HG02759 (cell line): ENCODE results near the gene DLX2.
"Not testable (repeated sequence)": the region's sequence is repeated elsewhere in the genome, so short reads cannot be mapped to it uniquely, and the experiment has no call there.

Experiments used
- ATAC-seq: cut with Tn5 transposase; IDR thresholded peaks from one replicate; pipeline ENCODE4 v1.9.1; 2021; ENCODE audit warnings: mild to moderate bottlenecking, moderate library complexity; ENCODE audit not compliant: unreplicated experiment

Gene DLX2

DNA sequence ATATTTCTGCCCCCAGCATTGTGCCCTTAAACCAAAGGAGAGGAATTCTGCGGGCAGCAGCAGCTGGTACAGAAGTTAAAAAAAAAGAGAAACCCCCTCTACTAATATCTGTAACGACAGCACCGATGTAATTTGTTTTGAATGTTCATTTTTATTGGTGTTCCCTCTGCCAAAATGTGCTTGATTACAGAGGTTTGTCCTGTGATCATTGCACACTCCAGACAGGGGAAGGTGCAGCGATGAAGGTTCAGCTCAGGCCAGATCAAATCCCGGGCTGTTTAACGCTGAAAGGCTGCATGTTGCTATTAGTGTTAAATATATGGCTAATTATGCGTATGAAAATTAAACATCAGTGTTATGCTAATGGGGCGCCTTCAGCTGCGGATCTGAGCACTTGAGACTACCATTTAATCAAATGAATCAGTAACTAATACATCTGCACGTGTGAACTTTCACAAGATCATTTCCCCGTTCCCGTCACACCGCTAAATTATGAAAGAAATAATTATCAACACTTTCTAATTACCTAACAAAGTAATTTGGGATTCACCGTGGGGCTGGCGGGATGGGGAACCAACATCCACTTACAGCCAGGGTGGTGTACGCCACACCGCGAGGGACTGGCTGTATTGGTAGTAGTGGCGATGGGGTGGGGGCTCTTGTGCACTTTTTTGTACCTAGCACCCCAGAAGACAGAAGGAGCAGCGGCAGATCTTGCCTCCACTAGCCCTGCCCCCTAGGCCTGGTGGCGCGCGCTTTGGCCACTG, 18.9 kb downstream of the DLX2 start:
- no peak for ATAC-seq

DNA sequence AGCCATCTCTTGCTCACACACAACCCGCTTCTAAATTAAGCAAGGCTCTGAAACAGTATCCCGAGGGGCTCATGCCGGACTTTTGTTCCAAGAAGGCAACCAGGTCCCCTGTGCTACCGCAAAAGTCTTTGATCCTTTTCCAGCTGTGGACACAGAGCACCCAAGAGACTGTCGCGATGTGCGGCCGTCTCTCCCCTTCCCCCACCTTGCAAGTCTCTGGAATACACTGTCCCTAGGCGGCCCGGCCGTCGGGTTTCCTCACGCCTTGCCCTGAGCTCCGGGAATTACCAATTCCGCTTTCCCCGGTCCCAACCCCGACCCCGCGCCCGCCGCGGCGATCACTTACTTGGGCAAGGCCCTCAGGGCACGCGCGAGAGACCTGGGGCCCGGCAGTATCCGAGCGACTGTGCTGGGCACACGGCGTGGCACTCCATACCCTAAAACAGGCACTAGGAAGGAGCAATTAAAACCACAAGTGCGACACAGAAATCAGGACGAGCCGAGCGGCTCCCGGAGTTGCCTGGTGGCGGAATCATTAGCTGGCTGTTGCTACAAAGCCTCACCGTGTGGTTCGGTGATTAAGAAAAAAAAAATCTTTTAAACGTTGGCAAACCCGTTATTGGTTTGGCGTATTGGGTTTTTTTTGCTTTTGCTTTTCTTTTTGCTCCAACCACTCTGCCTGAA, 19.6 kb downstream of the DLX2 start:
- no peak for ATAC-seq

DNA sequence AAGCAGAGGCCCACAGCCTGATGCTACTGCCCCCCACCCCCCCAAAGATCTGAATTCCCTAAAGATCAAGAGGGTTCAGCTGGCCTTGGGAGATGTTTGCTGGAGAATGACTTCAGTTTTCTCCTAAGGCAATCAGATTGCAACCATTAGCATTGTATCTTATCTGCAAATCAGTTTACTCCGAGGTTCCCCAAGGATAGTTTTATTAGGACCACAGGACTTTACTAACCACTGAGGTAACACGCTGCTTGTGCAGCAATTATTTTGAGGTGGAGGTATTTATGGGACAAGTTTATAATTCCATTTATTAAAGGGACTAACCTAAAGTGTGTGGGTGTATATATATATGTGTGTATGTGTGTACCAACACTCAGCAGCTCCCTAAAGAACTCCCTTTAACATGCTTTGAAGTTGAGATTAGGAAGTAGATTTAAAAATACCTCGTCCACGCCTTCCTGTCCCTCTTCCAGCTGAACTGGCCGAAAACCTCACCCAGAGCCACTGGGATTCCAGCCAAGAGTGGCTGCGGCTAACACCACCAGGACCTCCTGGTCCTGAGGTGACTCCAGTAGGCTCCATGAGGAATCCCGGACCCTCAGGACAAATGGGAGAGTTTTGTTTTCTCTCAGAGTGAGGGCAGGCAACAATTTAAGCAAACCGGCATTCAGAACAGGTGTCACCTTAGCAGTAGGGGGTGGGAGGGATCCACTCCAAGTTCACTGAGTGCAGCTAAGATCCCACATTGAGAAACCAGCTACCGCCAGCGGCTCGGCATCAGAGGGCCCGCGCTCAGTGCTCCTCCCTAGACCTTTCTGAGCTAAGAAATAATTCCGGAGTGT, 20.4 kb downstream of the DLX2 start:
- ATAC-seq = no peak

DNA sequence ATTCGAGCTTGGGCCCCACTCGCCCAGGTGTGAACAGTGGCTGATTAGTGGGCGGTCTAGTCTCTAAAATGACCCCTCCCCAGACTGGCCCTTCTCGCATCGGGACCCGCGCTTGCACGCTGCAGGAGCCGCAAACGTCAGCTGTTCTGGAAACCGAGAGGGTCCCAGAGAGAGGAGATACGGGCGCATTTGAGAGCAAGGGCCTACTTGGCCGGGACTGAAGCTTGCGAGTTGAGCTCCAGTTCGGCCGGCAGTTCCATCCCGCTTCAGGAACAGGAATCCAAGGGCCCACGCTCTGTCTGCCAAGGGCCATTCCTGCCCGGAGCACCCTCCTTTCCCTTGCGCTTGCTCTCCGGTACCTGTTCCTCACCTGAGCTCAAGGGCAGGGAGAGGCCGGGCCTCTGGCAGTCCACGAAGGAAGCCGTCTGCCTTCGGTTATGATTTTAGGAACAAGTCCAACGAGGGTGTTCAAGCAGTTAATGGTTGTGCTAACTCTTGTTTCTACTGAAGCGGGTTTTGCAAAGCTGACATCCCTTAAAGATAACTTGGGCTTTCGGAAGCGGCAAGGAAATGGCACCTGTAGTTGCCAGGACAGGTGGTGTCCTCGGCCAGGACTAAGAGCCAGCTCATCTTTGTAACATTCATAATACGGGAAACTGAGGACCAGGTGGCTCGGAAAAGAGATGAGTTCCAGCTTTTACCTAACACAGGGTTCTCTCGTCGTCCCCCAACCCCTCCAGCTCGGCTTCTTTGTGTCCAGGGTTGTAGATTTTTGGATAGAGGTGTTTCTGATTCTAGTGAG, 21.3 kb downstream of the DLX2 start:
- ATAC-seq = no peak

DNA sequence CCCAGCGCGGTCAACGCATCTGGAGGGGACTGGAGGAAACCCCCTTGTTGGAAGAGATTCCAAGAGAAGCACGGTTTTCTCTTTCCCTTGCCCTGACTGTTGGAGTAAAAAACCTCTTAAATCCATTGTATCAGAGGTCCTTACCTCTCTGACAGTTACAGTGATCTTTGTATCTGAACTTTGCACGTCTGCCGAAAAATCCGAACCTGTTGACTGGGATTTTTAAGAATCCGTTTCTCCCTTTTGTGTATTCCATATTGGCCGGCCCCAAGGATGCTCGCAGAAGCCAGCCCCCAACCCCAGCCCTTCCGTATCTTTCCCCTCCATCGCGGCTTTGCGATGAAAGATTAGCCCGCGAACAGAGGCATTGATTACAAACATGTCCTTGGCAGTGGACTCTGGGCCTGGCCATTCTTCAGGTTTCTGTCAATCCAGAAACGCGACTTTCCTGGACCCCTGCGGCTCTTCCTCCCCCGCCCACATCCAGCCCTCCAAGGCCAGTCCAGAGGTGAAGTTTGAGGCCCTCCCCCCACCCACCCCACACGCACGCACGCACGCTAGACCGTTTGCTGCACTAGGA, 22.0 kb downstream of the DLX2 start:
- ATAC-seq = no peak

DNA sequence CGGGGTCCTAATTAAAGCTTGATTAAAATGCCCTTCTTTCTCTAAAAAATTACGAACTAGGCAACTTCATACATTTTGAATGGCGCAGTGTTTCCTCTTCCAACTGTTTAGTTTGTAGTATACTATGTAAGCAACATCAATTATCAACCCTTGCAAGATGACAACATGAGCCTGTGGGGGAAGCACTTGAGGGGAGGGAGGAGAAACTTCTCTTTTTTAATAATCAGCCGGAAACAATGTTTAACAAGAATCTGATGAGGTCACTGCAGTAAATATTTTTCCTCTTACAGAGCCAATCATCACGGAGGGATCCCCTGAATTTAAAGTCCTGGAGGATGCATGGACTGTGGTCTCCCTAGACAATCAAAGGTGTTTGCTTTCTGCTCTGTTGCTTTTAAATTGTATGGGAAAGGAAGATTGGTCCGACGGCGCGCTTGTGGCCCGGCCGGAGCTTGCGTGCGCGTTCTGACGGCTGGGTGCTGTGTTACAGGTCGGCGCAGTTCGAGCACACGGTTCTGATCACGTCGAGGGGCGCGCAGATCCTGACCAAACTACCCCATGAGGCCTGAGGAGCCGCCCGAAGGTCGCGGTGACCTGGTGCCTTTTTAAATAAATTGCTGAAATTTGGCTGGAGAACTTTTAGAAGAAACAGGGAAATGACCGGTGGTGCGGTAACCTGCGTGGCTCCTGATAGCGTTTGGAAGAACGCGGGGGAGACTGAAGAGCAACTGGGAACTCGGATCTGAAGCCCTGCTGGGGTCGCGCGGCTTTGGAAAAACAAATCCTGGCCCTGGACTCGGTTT, 22.7 kb downstream of the DLX2 start:
- no peak for ATAC-seq

DNA sequence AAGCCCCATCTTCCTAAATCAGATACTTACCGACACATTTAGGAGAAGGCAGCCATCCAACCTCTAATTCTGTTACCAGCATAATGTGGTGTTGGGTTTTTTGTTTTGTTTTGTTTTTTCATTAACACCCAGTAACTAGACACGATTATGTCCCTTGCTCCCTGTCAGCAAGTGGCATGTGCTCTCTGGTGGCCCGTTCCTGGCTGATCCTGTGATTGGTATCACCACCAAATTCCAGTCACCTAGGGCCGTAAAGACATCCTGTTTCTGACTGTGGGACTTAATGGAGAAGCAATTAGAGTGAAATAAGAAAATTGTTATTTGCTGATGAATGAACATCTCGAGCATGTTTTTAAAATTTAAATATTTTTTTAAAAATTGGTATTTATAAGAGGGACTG, 23.3 kb downstream of the DLX2 start:
- no peak for ATAC-seq

DNA sequence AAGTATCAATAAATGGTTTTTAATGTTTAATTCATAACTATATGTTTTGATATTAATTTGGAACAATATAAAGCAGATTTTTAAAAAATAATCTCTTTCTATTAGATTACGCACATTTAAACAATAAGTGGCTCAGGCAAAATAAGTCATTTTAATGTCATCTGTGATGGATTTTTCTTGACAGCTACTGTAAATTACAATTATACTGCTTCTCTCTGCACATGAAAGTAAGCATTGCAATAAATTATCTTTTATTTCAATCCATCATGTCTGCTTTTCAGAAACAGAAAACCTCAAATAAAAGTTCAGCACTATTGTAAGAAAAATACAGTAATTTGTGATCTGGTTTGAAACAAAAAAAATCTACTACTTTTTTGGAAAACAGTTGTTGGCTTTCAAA, 28.4 kb downstream of the DLX2 start:
- no peak for ATAC-seq

DNA sequence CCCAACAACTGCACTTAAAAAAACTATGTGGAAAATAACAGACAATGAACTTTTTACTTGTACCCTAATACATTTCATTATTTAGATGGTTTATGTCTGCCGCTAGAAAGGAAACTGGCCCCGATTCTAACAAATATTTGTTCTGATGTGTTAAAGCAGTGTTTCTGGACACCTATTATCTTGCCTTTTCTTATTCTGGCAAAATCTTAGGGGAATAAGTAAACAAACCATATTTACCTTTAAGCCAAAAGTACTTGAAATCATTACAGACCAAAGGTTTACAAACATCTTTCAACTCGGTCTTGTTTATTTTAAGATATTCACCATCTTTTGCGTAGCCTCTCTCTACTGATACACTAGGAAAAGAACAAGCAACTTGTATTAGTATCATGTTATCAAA, 29.2 kb downstream of the DLX2 start:
- ATAC-seq = no peak

DNA sequence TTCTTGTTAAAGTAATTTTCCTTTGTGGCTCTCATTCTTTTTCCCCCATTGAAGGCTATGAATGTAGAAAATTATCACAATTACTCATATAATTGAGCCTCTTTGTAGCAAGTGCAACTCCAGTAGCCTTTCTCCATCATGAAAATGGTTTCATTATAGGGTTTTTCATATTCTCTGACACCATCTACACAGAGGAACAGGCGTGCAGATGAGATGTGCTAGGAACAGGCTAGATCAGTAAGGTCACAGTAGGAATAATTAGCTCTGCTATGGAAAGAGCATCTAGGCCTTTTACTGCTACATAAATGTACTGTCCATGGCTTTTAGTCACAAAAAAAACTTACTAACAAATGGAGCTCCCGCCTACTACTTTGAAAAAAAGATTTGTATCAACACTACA, 30.0 kb downstream of the DLX2 start:
- no peak for ATAC-seq

DNA sequence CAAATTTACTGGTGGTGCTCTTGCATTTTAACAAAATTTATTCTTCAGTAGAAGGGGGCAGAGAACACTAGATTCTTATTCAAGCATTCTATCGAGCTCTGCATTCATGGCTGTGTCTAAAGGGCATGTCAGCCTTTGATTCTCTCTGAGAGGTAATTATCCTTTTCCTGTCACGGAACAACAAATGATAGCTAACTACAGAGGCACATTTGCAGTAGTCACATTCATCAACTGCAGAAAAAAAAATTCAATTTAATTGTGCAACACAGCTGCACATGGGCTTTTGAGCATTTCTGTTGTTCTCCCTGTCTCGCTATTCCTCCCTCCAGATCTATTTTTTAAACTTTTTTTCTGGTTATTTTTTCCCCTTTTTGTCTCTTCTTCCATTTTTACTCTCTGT, 30.4 kb downstream of the DLX2 start:
- ATAC-seq = no peak

DNA sequence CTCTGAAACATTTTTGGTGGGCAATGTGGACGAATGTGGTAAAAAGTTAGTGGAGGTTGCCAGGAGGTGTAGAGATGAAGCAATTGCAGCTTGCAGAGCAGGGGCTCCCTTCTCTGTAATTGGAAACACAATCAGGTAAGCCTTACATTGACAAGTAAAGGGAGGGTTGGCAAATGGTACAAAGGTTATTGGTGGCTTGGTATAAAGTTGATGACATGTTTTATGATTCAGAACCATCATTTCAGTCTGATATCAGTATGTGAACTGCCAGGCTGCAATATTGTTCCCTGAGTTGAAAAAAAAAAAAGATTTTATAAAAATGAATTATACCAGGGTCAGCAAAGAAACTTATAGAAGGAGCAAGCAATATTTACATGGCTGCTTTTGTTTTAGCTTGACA, 31.8 kb downstream of the DLX2 start:
- ATAC-seq = no peak

DNA sequence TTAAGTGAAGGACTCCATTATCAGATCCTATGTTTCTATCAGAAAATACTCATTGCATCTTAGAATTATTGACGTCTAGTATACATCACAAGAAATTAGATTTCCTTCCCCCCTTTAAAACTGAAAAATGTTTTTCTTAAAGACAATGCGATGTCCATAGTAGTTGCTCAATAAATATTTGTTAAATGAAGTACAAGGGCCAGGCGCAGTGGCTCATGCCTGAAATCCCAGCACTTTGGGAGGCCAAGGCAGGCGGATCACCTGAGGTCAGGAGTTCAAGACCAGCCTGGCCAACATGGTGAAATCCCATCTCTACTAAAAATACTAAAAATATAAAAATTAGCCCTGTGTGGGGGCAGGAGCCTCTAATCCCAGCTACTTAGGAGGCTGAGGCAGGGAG, 34.8 kb downstream of the DLX2 start:
- ATAC-seq = not testable (repeated sequence)

DNA sequence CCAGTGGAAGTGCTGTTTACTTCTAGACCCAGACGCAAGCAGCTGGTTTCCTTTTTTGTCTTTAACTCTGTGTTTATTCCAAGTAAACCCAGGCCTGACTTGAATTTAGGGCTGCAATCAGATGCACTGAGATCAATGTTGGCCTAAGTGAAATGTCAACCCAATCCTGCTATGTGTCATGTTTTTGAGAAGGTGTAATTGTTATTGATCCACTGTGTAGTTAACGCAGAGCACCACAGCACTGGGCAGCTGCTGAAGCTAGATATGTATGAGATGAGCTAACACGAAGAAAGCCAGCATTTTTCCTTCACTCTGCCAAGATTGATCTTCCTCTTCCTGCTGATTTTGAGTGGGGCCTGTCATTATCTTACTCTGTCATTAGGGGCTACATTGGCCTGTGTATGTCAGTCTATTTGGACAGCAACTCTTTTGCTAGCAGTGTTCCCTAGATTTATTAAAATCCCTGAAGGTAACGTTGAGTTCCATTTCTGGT, 36.3 kb downstream of the DLX2 start:
- no peak for ATAC-seq

DNA sequence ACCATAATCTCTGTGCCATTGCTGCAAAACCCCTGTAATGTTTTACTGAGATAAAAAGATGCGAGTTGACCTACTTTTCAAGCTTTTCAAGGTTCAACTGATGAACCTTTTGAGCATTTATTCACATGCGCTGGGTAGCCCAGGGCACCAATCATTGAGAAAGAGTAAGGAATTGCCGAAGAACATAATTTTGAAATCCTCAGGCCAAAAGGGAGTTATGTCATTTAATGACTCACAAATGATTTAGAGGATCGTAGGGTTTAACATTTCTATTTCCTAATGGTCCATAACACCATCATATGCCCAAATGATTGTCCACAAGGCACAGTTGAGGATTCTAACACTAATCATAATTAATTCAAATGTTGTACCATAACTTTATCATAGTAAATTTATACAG, 37.6 kb downstream of the DLX2 start:
- no peak for ATAC-seq

DNA sequence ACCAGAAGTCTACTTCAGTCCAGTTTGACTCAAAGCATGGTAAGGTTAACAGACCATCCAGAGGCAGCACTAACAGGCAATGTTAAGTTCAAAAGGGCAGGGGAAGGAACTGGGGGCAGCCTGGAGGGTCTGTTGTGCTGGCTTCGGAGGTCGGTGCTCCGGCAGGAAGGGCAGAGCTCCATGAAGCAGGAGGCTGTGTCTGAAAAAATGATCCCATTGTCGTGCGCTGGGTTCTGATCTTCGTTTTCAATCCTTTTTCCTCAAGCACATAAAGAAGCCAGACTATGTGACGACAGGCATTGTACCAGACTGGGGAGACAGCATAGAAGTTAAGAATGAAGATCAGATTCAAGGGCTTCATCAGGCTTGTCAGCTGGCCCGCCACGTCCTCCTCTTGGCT, 39.3 kb downstream of the DLX2 start:
- ATAC-seq = no peak

DNA sequence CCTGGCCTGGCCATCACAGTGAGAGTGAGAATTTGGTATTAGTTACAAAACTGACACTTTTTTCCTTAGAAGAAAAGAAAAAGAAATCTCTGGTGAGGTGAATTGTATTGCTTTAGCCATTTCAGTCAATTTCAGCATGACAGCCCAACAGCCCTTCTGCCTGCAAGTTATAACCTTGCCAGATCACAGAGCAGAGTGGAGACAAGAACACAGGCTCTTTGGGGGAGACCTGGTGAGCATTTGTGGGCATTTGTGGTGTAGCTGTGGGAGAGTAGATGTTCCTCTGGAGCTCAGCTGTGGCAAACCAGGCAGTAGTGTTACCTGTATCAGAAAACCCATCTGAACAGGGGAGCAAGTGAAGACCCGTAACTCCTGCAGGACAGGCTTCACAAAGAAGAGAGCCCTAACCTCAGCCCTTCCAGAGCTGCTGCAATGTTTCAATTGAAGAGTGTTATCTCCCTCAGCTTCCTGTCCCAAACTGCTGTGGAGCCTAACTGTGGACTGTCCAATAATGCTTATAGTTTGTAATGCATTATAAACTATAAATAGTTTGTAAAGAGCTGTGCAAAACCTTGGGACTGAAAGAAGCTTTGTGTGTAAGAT, 40.2 kb downstream of the DLX2 start:
- no peak for ATAC-seq

DNA sequence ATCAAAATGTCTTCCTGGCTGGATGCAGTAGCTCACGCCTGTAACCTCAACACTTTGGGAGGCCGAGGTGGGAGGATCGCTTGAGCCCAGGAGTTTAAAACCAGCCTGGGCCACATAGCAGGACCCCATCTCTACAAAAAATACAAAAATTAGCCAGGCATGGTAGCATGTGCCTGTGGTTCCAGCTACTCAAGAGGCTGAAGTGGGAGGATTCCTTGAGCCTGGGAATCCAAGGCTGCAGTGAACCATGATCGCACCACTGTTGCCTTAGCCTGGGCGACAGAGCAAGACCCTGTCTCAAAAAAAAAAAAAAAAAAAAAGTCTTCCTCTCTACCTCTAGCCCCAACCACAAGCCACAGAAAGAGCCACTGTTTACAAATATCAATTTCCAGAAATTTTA, 42.6 kb downstream of the DLX2 start:
- ATAC-seq = not testable (repeated sequence)

DNA sequence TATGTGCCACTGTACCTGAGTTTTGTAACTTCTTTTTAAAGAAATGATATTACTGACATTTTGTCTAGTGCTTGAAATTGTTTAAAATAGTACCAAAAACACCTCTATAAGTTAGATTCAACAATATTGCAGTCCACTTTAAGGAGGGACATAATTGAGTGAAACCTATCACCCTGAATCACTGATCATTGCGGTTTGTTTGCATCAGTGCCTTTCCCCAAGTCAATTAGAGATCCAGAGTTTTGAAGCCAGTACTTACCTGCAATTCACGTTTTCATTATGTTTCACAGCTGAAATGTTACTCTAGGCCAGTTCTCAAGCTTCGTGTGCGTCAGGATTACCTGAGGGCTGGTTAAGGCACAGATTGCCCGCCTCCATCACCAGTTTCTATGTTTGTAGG, 44.0 kb downstream of the DLX2 start:
- no peak for ATAC-seq
